ENCODE measurements around the gene DOCK4.

- no peak for TF ChIP-seq MAX (IDR thresholded peaks at IDR 0.05)
- TF ChIP-seq GABPA (IDR thresholded peaks at IDR 0.05 in 1 of 2, conservative IDR thresholded peaks at IDR 0.05 in 1 of 2) = no peak
- TF ChIP-seq CTCF (IDR thresholded peaks at IDR 0.05; ENCODE audit: low read depth, low read length, missing input control) = no peak
- no peak for TF ChIP-seq REST (IDR thresholded peaks at IDR 0.05)
- TF ChIP-seq SP1 (IDR thresholded peaks at IDR 0.05) = no peak
- TF ChIP-seq YY1 (IDR thresholded peaks at IDR 0.05) = no peak
- TF ChIP-seq RAD21 (IDR thresholded peaks at IDR 0.05) = no peak
- TF ChIP-seq, protein P1, sequence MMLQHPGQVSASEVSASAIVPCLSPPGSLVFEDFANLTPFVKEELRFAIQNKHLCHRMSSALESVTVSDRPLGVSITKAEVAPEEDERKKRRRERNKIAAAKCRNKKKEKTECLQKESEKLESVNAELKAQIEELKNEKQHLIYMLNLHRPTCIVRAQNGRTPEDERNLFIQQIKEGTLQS (IDR thresholded peaks at IDR 0.05) = no peak
Observed at GRCh38 chr7:111951052-111951451, 255.1 kb downstream of the DOCK4 start.

All from liver (tissue), 3 donors.